Naive thymus-derived CD4-positive, alpha-beta T cell (primary cell): ENCODE measurements around the gene BMPR1B. TPM values are rescaled to one million over a fixed set of nuclear protein-coding genes. Genes with fewer than 3 reads are reported as not detected.

Source experiments
- ATAC-seq: fragments of 150-1000 bp; cut with Tn5 transposase; 2 replicates; pipeline ENCODE4 v1.10.0; 2021; ENCODE audit warnings: mild to moderate bottlenecking, moderate library complexity
- CTCF ChIA-PET: fragments of 350-600 bp; sonication (Branson Sonifier 250); formaldehyde crosslinking; loops from one replicate; lab custom pipeline; 2021; ENCODE audit warnings: antibody characterized with exemption; lab: Charles Lee
- POLR2A ChIA-PET: fragments of 350-600 bp; sonication (Branson Sonifier 250); formaldehyde crosslinking; loops from one replicate; lab custom pipeline; 2021; ENCODE audit warnings: antibody characterized with exemption, inconsistent platforms; lab: Charles Lee
- DNase-seq, 9 donors: peaks; one replicate each; pipeline versions ENCODE4 v3.0.0 to v3.0.0-alpha.2; 2020 to 2022; ENCODE audit warnings: mixed read lengths in 1 of 9
- H3K27ac ChIP-seq: one replicate; pipeline ENCODE4 v1.7.0; 2013; ENCODE audit warnings: mild to moderate bottlenecking, low read depth, low read length, moderate library complexity
- H3K27me3 ChIP-seq, 2 donors: one replicate each; pipeline ENCODE4 v1.7.0; 2013; ENCODE audit warnings: low read length in 2 of 2, mild to moderate bottlenecking in 2 of 2, moderate library complexity in 2 of 2; ENCODE audit not compliant: control insufficient read depth in 2 of 2, insufficient read depth in 2 of 2
- H3K36me3 ChIP-seq, 3 experiments: 1 replicate in 2 of 3; 2 replicates in 1 of 3; pipeline ENCODE4 v1.7.0; 2013; ENCODE audit warnings: low read length in 3 of 3, mild to moderate bottlenecking in 3 of 3, moderate library complexity in 1 of 3; ENCODE audit not compliant: insufficient read depth in 3 of 3, control insufficient read depth in 2 of 3
- H3K4me1 ChIP-seq, 2 donors: one replicate each; pipeline ENCODE4 v1.7.0; 2013; ENCODE audit warnings: low read length in 2 of 2, mild to moderate bottlenecking in 2 of 2, moderate library complexity in 1 of 2; ENCODE audit not compliant: control insufficient read depth in 2 of 2, insufficient read depth in 2 of 2
- H3K4me3 ChIP-seq: 2 replicates; pipeline ENCODE4 v1.7.0; 2013; ENCODE audit warnings: mild to moderate bottlenecking, low read length
- H3K9me3 ChIP-seq, 3 experiments: 1 replicate in 2 of 3; 2 replicates in 1 of 3; pipeline ENCODE4 v1.7.0; 2013; ENCODE audit warnings: low read length in 3 of 3; ENCODE audit not compliant: control insufficient read depth in 2 of 3
- H3K27ac Mint-ChIP-seq, 9 donors: one replicate each; pipeline ENCODE4 v1.8.0; 2020 to 2022; ENCODE audit warnings: mixed read lengths in 9 of 9, mild to moderate bottlenecking in 8 of 9, moderate library complexity in 5 of 9, inconsistent platforms in 2 of 9
- H3K27me3 Mint-ChIP-seq, 5 donors: one replicate each; pipeline ENCODE4 v1.8.0; 2021 to 2022; ENCODE audit warnings: mixed read lengths in 5 of 5, mild to moderate bottlenecking in 1 of 5
- H3K36me3 Mint-ChIP-seq, 5 donors: one replicate each; pipeline ENCODE4 v1.8.0; 2020 to 2022; ENCODE audit warnings: mixed read lengths in 5 of 5, mild to moderate bottlenecking in 3 of 5, inconsistent platforms in 1 of 5
- H3K4me1 Mint-ChIP-seq, 7 donors: one replicate each; pipeline ENCODE4 v1.8.0; 2020 to 2022; ENCODE audit warnings: mixed read lengths in 7 of 7, mild to moderate bottlenecking in 3 of 7, inconsistent platforms in 1 of 7
- H3K4me3 Mint-ChIP-seq, 10 donors: one replicate each; pipeline ENCODE4 v1.8.0; 2020 to 2022; ENCODE audit warnings: mild to moderate bottlenecking in 10 of 10, mixed read lengths in 10 of 10, moderate library complexity in 6 of 10, inconsistent platforms in 2 of 10
- H3K9me3 Mint-ChIP-seq, 11 donors: one replicate each; pipeline ENCODE4 v1.8.0; 2020 to 2022; ENCODE audit warnings: mixed read lengths in 11 of 11, mild to moderate bottlenecking in 4 of 11, inconsistent platforms in 1 of 11, moderate library complexity in 1 of 11
- intact Hi-C, 2 donors: fragments of 100-400 bp; cut with micrococcal nuclease; formaldehyde crosslinking; loops; one replicate each; pipeline ENCODE4 v1.15.1; 2023
- polyA plus RNA-seq, 2 donors: library from polyadenylated mRNA; unstranded; fragments of 300-500 nt; fragmentation: Illumina TruSeq; gene quantifications; one replicate each; pipeline ENCODE4 v1.2.3, GENCODE V29; 2021
- total RNA-seq, 6 experiments: library from RNA in 5 of 6; stranded (reverse) in 5 of 6; gene quantifications; 1 replicate in 5 of 6; 2 replicates in 1 of 6; pipeline ENCODE4 v1.2.3 and lab custom pipeline; 2021 to 2026

Gene BMPR1B
- total and polyA plus RNA-seq, 7 experiments from 2014 or later, result 0.07 to 0.14 (median 0.11) TPM; not detected in 3

DNA sequence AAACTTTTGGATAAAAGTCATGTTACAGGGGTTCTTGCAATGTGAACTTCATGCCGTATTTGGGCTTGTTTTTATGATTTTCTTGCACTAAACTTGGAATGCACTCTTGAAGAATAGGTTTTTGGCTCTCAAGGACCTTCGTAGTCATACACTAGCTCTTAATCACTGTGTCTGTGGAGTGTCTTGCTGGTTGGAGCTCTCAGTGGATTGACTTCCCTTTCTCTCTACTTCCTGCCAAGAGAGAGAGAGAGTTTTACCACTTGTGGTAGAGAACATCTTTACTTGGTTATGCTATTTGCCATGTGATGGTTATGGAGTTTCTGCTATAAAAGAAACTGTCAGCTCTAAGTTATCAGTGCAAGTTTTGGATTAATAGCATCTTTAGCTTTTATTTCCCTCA is 112.4 kb downstream of the BMPR1B start:
- H3K36me3 Mint-ChIP-seq, result no peaks in the 10 kb centered on the region
- ChIA-PET POLR2A (no interaction called here), CTCF (no interaction called here)
- ATAC-seq, result no peak
- no peak overlapping the region for H3K4me3 Mint-ChIP-seq
- H3K27me3 Mint-ChIP-seq, result peaks cover 0 to 5% (median 0%) of the 10 kb centered on the region in 5 donors
- Histone ChIP-seq H3K27ac (no peak overlapping the region), H3K4me1 (no peaks in the 10 kb centered on the region), H3K4me3 (no peak overlapping the region), H3K9me3 (no peaks in the 10 kb centered on the region), H3K36me3 (no peaks in the 10 kb centered on the region), H3K27me3 (no peaks in the 10 kb centered on the region)
- intact Hi-C loops, result no loop called here
- no peaks in the 10 kb centered on the region for H3K4me1 Mint-ChIP-seq
- H3K9me3 Mint-ChIP-seq, result peaks cover 0 to 2% (median 0%) of the 10 kb centered on the region in 11 donors
- H3K27ac Mint-ChIP-seq, result no peak overlapping the region
- DNase-seq, result no peak

DNA sequence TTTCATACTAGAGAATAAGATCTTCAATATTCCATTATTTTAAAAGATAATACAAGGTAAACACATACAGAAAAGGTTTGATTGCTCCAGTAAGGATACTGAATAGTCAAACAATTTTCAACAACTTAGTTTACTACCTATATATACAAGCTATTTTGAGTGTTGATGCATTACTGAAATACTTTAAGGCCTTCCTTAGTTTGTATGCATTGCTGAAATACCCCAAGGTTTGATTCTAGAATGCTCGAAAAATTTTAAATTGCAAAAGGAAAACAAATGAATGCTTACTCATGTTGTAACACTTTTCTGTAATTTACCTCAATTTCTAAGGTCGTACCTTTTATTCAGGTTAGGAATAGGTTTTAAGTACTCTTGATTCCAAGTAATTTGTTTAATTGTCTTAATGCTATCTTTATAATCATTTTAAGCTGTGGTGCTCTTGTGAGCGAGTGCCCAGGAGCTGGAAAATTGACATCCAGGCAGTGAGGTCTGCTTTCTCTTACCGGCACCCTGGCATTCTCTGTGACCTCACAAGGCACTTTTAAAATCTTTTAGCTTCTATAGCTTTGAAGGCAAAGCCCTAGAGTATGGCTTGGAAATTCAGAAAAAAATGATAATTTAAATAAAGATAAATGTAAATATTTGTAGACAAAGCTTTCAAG is 114.0 kb downstream of the BMPR1B start:
- ATAC-seq, result no peak
- H3K9me3 ChIP-seq, result no peaks in the 10 kb centered on the region
- Mint-ChIP-seq H3K27ac (no peak overlapping the region), H3K4me3 (no peak overlapping the region), H3K4me1 (no peaks in the 10 kb centered on the region), H3K27me3 (peaks cover 0 to 9% (median 0%) of the 10 kb centered on the region in 5 donors), H3K9me3 (peaks cover 0 to 2% (median 0%) of the 10 kb centered on the region in 11 donors), H3K36me3 (no peaks in the 10 kb centered on the region)
- no peaks in the 10 kb centered on the region for H3K4me1 ChIP-seq
- no peaks in the 10 kb centered on the region for H3K36me3 ChIP-seq
- DNase-seq, result no peak
- H3K4me3 ChIP-seq, result no peak overlapping the region
- no peaks in the 10 kb centered on the region for H3K27me3 ChIP-seq
- H3K27ac ChIP-seq, result no peak overlapping the region
- intact Hi-C loops, result no loop called here
- ChIA-PET CTCF (no interaction called here), POLR2A (no interaction called here)

DNA sequence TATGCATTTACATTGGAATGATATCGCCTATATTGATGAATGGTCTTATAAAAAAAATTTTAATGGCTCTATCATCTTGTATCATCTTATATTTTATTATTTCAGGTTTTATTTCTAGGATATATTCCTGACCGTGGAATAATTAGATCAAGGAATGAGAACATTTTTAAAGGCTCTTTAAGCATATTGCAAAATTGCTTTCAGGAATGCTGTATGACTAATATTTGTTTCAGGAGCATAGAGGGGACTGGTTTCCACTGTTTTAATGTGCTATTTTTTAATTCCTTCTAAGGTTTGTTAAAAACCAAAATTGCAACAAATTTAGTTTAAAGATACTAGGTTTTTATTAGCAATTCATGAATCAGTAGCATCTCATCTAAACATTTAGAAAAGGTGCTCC is 120.2 kb downstream of the BMPR1B start:
- DNase-seq (no peak), ATAC-seq (no peak)
- peaks cover 0 to 8% (median 0%) of the 10 kb centered on the region in 5 donors for H3K27me3 Mint-ChIP-seq
- H3K27ac Mint-ChIP-seq, result no peak overlapping the region
- no peaks in the 10 kb centered on the region for H3K36me3 Mint-ChIP-seq
- H3K4me1 ChIP-seq, result no peaks in the 10 kb centered on the region
- H3K4me1 Mint-ChIP-seq, result no peaks in the 10 kb centered on the region
- no peak overlapping the region for H3K27ac ChIP-seq
- no peaks in the 10 kb centered on the region for H3K27me3 ChIP-seq
- no peaks in the 10 kb centered on the region for H3K36me3 ChIP-seq
- H3K9me3 ChIP-seq, result no peaks in the 10 kb centered on the region
- CTCF ChIA-PET, result no interaction called here
- H3K4me3 ChIP-seq, result no peak overlapping the region
- POLR2A ChIA-PET, result no interaction called here
- peaks cover 0 to 2% (median 0%) of the 10 kb centered on the region in 11 donors for H3K9me3 Mint-ChIP-seq
- no peak overlapping the region for H3K4me3 Mint-ChIP-seq
- intact Hi-C loops, result no loop called here

DNA sequence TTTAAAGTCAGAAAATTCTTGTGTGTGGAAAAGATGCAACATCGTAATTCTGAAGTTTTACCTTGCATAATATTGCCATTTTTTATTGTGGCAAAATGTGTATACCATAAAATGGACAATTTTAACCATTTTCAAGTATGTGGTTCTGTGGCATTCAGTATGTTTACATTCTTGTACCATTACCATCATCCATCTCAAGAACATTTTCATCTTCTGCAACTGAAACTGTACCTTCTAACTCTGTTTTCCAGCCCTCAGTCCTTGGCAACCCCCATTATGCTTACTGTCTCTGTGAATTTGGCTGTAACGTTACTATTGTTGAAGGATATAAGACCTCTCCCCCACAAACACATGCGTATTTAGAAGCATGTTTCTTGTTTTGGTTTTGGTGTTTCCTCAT is 123.2 kb downstream of the BMPR1B start:
- no peak overlapping the region for H3K4me3 Mint-ChIP-seq
- ChIA-PET CTCF (no interaction called here), POLR2A (no interaction called here)
- H3K9me3 Mint-ChIP-seq, result no peaks in the 10 kb centered on the region
- H3K27me3 ChIP-seq, result no peaks in the 10 kb centered on the region
- peaks cover 0 to under 1% (median 0%) of the 10 kb centered on the region in 5 donors for H3K27me3 Mint-ChIP-seq
- no peaks in the 10 kb centered on the region for H3K4me1 ChIP-seq
- H3K4me3 ChIP-seq, result no peak overlapping the region
- DNase-seq (no peak), ATAC-seq (no peak)
- no peak overlapping the region for H3K27ac Mint-ChIP-seq
- no peaks in the 10 kb centered on the region for H3K4me1 Mint-ChIP-seq
- no peak overlapping the region for H3K27ac ChIP-seq
- no peaks in the 10 kb centered on the region for H3K9me3 ChIP-seq
- H3K36me3 ChIP-seq, result no peaks in the 10 kb centered on the region
- intact Hi-C loops, result no loop called here
- H3K36me3 Mint-ChIP-seq, result no peaks in the 10 kb centered on the region

DNA sequence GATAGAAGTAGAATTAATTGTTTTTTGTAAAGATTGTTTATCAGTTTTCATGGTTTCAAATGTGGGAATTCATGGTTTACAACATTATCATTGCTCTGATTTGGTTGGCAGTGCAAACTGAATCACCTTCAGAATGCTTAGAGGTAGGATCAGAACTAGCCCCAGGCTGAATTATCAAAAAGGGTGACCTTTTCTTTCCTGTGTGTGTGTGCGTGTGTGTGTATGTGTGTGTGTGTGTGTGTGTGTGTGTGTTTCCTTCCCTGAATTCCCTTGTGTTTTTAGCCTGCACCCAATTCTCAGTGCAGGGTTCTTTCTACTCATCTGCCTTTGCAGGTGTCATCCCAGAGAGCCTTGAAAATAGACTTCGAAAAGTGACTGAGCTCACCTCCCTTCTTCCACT is 125.0 kb downstream of the BMPR1B start:
- Histone ChIP-seq H3K36me3 (no peaks in the 10 kb centered on the region), H3K27me3 (no peaks in the 10 kb centered on the region), H3K27ac (no peak overlapping the region), H3K4me3 (no peak overlapping the region), H3K9me3 (no peaks in the 10 kb centered on the region), H3K4me1 (no peaks in the 10 kb centered on the region)
- no peak for DNase-seq
- H3K4me1 Mint-ChIP-seq, result no peaks in the 10 kb centered on the region
- ChIA-PET POLR2A (no interaction called here), CTCF (no interaction called here)
- ATAC-seq, result no peak
- peaks cover 0 to 6% (median 0%) of the 10 kb centered on the region in 5 donors for H3K27me3 Mint-ChIP-seq
- no peak overlapping the region for H3K27ac Mint-ChIP-seq
- intact Hi-C loops, result no loop called here
- H3K9me3 Mint-ChIP-seq, result peaks cover 0 to 4% (median 0%) of the 10 kb centered on the region in 11 donors
- H3K4me3 Mint-ChIP-seq, result no peak overlapping the region
- peaks cover 0 to 3% (median 0%) of the 10 kb centered on the region in 5 donors for H3K36me3 Mint-ChIP-seq

DNA sequence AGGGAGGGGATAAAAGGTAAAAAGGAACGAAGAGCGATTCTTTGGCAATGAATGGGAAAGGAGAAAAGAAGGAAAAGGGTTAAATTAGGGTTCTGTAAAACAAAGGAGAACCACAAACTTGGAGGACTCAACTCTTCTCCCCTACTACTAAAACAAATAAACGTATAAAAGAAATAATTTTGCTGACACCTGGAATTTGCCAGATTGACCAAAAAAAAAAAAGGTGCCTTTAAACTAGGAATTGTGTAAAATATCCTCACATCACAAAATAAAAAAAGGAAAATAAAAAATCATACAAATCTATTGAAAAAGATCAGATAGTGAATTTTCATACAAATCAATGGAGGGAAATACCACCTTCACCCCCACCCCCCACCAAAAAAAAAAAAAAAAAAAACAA is 129.3 kb downstream of the BMPR1B start:
- Mint-ChIP-seq H3K9me3 (peaks cover 0 to 8% (median 0%) of the 10 kb centered on the region in 11 donors), H3K36me3 (peaks cover 0 to 3% (median 0%) of the 10 kb centered on the region in 5 donors), H3K4me3 (no peak overlapping the region), H3K4me1 (no peaks in the 10 kb centered on the region), H3K27me3 (peaks cover 0 to 6% (median 0%) of the 10 kb centered on the region in 5 donors), H3K27ac (no peak overlapping the region)
- Histone ChIP-seq H3K27me3 (no peaks in the 10 kb centered on the region), H3K36me3 (no peaks in the 10 kb centered on the region), H3K9me3 (peaks cover 0 to 3% (median 0%) of the 10 kb centered on the region in 3 experiments), H3K4me3 (no peak overlapping the region), H3K27ac (no peak overlapping the region), H3K4me1 (no peaks in the 10 kb centered on the region)
- ATAC-seq (no peak), DNase-seq (no peak)
- CTCF ChIA-PET, result no interaction called here
- POLR2A ChIA-PET, result no interaction called here
- intact Hi-C loops, result no loop called here

DNA sequence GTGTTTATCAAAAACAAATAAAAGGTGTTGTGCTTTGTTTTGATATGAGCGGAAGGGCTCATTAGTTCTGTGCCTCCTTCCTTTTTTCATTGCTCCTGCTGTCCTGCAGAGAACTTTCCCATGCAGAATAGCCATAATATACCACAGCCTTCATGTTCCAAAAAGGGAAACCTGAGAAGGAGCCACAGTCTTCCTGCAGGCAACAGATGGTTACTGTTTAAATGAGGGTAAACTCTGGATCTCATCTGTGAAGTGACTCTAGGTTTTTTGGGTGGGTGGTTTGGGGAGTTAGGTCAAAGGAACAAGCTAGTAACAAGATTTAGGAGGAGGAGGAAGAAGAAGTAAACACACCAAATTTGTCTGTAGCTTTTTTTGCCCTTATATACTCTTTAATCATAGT is 131.8 kb downstream of the BMPR1B start:
- H3K36me3 Mint-ChIP-seq, result peaks cover 0 to 3% (median 0%) of the 10 kb centered on the region in 5 donors
- DNase-seq, result no peak
- no peaks in the 10 kb centered on the region for H3K27me3 ChIP-seq
- H3K4me3 Mint-ChIP-seq, result no peak overlapping the region
- H3K4me3 ChIP-seq, result no peak overlapping the region
- H3K9me3 ChIP-seq, result peaks cover 0 to 3% (median 0%) of the 10 kb centered on the region in 3 experiments
- H3K27ac Mint-ChIP-seq, result no peak overlapping the region
- no peak overlapping the region for H3K27ac ChIP-seq
- H3K4me1 ChIP-seq, result no peaks in the 10 kb centered on the region
- ChIA-PET CTCF (interaction anchor here (0.6 kb wide), 1 partner anchor 17 kb away, joined by 3 read pairs; no protein-coding TSS in a partner anchor), POLR2A (no interaction called here)
- intact Hi-C loops, result no loop called here
- H3K36me3 ChIP-seq, result no peaks in the 10 kb centered on the region
- H3K27me3 Mint-ChIP-seq, result peaks cover 0 to 6% (median 0%) of the 10 kb centered on the region in 5 donors
- H3K9me3 Mint-ChIP-seq, result peaks cover 0 to 8% (median 1%) of the 10 kb centered on the region in 11 donors
- H3K4me1 Mint-ChIP-seq, result no peaks in the 10 kb centered on the region
- ATAC-seq, result no peak
